Astrocyte (in vitro differentiated cells and primary cell): Measurements from ENCODE around the gene PACS2. TPM values are rescaled to one million over a fixed set of nuclear protein-coding genes. Genes with fewer than 3 reads are reported as not detected.

Source experiments
- DNase-seq: peaks from one replicate; pipeline ENCODE4 v3.0.0-alpha.2; 2010; ENCODE audit warnings: low read depth
- FAIRE-seq: peaks from 2 replicates; lab custom pipeline; 2011; peaks lifted over from hg19 to GRCh38; lab: Jason Lieb, UNC
- H2AFZ ChIP-seq: 2 replicates; pipeline ENCODE4 v1.6.0; 2012; ENCODE audit warnings: low read depth, low read length, inconsistent platforms
- H3K27ac ChIP-seq: 2 replicates; pipeline ENCODE4 v1.5.1; 2011; ENCODE audit warnings: low read depth, low read length, inconsistent platforms
- H3K27me3 ChIP-seq: 2 replicates; pipeline ENCODE4 v1.6.0; 2011; ENCODE audit warnings: low read length, inconsistent platforms; ENCODE audit not compliant: insufficient read depth
- H3K36me3 ChIP-seq: 2 replicates; pipeline ENCODE4 v1.5.1; 2011; ENCODE audit warnings: low read length, inconsistent platforms; ENCODE audit not compliant: insufficient read depth
- H3K4me1 ChIP-seq: 2 replicates; pipeline ENCODE4 v1.5.1; 2011; ENCODE audit warnings: low read length, inconsistent platforms; ENCODE audit not compliant: insufficient read depth
- H3K4me2 ChIP-seq: 2 replicates; pipeline ENCODE4 v1.6.0; 2012; ENCODE audit warnings: low read length, inconsistent platforms
- H3K4me3 ChIP-seq: 2 replicates; pipeline ENCODE4 v1.5.1; 2011; ENCODE audit warnings: low read depth, mild to moderate bottlenecking, low read length, inconsistent platforms; ENCODE audit not compliant: insufficient read depth
- H3K79me2 ChIP-seq: 2 replicates; pipeline ENCODE4 v1.6.0; 2012; ENCODE audit warnings: mild to moderate bottlenecking, low read length, inconsistent platforms; ENCODE audit not compliant: insufficient read depth
- H3K9ac ChIP-seq: 2 replicates; pipeline ENCODE4 v1.6.0; 2012; ENCODE audit warnings: mild to moderate bottlenecking, low read length, inconsistent platforms
- H3K9me3 ChIP-seq: 2 replicates; pipeline ENCODE4 v1.5.1; 2012; ENCODE audit warnings: low read depth, mild to moderate bottlenecking, low read length, inconsistent platforms; ENCODE audit not compliant: insufficient read depth
- H4K20me1 ChIP-seq: 2 replicates; pipeline ENCODE4 v1.6.0; 2012; ENCODE audit warnings: low read length, inconsistent platforms; ENCODE audit not compliant: insufficient read depth
- H3K27ac Mint-ChIP-seq: one replicate; pipeline ENCODE4 v1.8.0; 2021; ENCODE audit warnings: mild to moderate bottlenecking, mixed read lengths; ENCODE audit not compliant: unreplicated experiment
- H3K27me3 Mint-ChIP-seq: one replicate; pipeline ENCODE4 v1.8.0; 2021; ENCODE audit warnings: low read depth, mixed read lengths; ENCODE audit not compliant: unreplicated experiment
- H3K36me3 Mint-ChIP-seq: one replicate; pipeline ENCODE4 v1.8.0; 2021; ENCODE audit warnings: low read depth, mixed read lengths; ENCODE audit not compliant: unreplicated experiment
- H3K4me1 Mint-ChIP-seq: one replicate; pipeline ENCODE4 v1.8.0; 2021; ENCODE audit warnings: low read depth, mixed read lengths; ENCODE audit not compliant: unreplicated experiment
- H3K4me3 Mint-ChIP-seq: one replicate; pipeline ENCODE4 v1.8.0; 2021; ENCODE audit warnings: mild to moderate bottlenecking, moderate library complexity, mixed read lengths; ENCODE audit not compliant: unreplicated experiment
- H3K9me3 Mint-ChIP-seq: one replicate; pipeline ENCODE4 v1.8.0; 2021; ENCODE audit warnings: mild to moderate bottlenecking, mixed read lengths; ENCODE audit not compliant: unreplicated experiment
- EZH2 ChIP-seq: IDR thresholded peaks from 2 replicates; pipeline ENCODE4 v1.6.1; 2012; ENCODE audit warnings: mild to moderate bottlenecking, low read length, inconsistent platforms; ENCODE audit not compliant: insufficient read depth
- total RNA-seq: library from RNA; stranded (reverse); gene quantifications from 2 replicates; pipeline ENCODE4 v1.2.1, GENCODE V29; 2021
- TF ChIP-seq, protein P1 (sequence below): IDR thresholded peaks from 2 replicates; pipeline ENCODE4 v1.5.1; 2011; ENCODE audit warnings: low read depth, mild to moderate bottlenecking, inconsistent platforms, low read length, moderate library complexity; ENCODE audit not compliant: insufficient read depth

The PACS2 gene
- total RNA-seq, 1 donor from 2014 or later = 51.0 TPM

DNA sequence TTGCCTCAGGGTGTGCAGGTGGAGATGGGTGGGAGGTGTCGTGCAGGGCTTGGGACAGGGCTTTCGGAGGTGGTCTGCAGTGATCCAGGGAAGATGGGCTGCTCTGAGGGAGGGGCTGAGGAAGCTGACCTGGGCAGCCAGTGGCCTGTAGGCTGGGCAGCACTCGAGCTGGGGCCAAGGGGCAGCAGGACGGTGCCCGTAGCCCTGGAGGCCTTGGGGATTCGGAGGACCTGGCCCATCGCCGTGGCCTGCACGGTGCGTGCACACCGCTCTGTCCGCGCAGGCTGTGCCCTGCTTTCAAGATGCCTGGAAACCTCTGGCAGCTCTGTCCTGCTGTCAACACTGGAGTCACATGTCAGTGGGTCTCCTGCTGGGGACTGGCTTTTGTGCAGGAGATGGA, 9.1 kb downstream of the PACS2 start:
- H3K4me1 Mint-ChIP-seq = peaks cover 11% of the 10 kb centered on the region
- Histone ChIP-seq H4K20me1 (peaks cover 78% of the 10 kb centered on the region), H3K27ac (no peak overlapping the region), H3K4me3 (no peak overlapping the region), H3K79me2 (peaks cover 80% of the 10 kb centered on the region), H3K27me3 (no peaks in the 10 kb centered on the region), H3K9me3 (no peaks in the 10 kb centered on the region), H2AFZ (no peak overlapping the region), H3K4me1 (peaks cover 13% of the 10 kb centered on the region), H3K36me3 (no peaks in the 10 kb centered on the region), H3K4me2 (no peak overlapping the region), H3K9ac (no peak overlapping the region)
- H3K27me3 Mint-ChIP-seq = no peaks in the 10 kb centered on the region
- H3K4me3 Mint-ChIP-seq = no peak overlapping the region
- no peak for DNase-seq
- no peaks in the 10 kb centered on the region for H3K9me3 Mint-ChIP-seq
- no peak overlapping the region for H3K27ac Mint-ChIP-seq
- TF ChIP-seq, protein P1, sequence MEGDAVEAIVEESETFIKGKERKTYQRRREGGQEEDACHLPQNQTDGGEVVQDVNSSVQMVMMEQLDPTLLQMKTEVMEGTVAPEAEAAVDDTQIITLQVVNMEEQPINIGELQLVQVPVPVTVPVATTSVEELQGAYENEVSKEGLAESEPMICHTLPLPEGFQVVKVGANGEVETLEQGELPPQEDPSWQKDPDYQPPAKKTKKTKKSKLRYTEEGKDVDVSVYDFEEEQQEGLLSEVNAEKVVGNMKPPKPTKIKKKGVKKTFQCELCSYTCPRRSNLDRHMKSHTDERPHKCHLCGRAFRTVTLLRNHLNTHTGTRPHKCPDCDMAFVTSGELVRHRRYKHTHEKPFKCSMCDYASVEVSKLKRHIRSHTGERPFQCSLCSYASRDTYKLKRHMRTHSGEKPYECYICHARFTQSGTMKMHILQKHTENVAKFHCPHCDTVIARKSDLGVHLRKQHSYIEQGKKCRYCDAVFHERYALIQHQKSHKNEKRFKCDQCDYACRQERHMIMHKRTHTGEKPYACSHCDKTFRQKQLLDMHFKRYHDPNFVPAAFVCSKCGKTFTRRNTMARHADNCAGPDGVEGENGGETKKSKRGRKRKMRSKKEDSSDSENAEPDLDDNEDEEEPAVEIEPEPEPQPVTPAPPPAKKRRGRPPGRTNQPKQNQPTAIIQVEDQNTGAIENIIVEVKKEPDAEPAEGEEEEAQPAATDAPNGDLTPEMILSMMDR = no peak
- no peak for TF ChIP-seq EZH2
- H3K36me3 Mint-ChIP-seq = peaks cover 4% of the 10 kb centered on the region
- no peak for FAIRE-seq

DNA sequence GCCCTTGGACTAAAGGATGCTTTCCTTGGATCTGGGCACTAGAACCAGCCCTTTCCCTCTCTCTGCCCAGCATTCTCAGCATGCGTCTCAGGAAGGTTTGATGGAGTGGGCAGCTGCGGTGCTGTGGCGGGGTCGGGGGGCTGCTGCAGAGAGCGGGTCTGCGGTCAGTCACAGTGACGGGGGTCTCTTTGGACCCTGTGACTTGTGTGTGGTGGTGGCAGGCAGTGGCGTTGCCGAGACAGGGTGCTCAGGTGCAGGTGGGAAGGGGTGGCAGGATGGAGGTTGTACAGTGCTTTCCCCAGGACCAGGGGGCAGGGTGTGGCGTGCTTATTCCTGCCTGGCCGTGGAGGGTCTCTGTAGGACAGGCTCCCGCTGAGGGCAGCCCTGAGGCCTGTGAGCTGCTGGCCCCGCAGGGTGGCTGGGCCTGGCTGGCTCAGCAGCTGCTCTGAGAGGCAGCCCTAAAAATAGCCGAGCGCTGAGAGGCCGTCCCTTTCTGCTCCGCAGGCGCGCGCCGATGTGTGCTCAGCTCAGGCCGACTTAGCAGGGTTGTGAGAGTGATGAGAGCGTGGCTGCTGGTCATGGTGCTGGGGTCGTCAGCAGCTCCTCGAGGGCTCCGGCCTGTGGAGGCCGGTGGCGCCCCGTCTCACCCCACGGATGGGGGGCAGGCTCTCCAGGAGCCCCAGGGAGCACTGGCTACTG, 9.7 kb downstream of the PACS2 start:
- no peak overlapping the region for H3K27ac Mint-ChIP-seq
- no peak overlapping the region for H3K4me3 ChIP-seq
- H3K27me3 ChIP-seq = no peaks in the 10 kb centered on the region
- H3K36me3 Mint-ChIP-seq = peaks cover 4% of the 10 kb centered on the region
- no peaks in the 10 kb centered on the region for H3K27me3 Mint-ChIP-seq
- no peak for TF ChIP-seq EZH2
- TF ChIP-seq, protein P1 = no peak
- H3K36me3 ChIP-seq = no peaks in the 10 kb centered on the region
- no peak overlapping the region for H3K4me2 ChIP-seq
- no peaks in the 10 kb centered on the region for H3K9me3 Mint-ChIP-seq
- no peak overlapping the region for H3K27ac ChIP-seq
- FAIRE-seq (no peak), DNase-seq (no peak)
- no peak overlapping the region for H3K4me3 Mint-ChIP-seq
- H3K9me3 ChIP-seq = no peaks in the 10 kb centered on the region
- H3K9ac ChIP-seq = no peak overlapping the region
- peaks cover 11% of the 10 kb centered on the region for H3K4me1 Mint-ChIP-seq
- peaks cover 84% of the 10 kb centered on the region for H3K79me2 ChIP-seq
- H2AFZ ChIP-seq = no peak overlapping the region
- peaks cover 13% of the 10 kb centered on the region for H3K4me1 ChIP-seq
- H4K20me1 ChIP-seq = peaks cover 84% of the 10 kb centered on the region

DNA sequence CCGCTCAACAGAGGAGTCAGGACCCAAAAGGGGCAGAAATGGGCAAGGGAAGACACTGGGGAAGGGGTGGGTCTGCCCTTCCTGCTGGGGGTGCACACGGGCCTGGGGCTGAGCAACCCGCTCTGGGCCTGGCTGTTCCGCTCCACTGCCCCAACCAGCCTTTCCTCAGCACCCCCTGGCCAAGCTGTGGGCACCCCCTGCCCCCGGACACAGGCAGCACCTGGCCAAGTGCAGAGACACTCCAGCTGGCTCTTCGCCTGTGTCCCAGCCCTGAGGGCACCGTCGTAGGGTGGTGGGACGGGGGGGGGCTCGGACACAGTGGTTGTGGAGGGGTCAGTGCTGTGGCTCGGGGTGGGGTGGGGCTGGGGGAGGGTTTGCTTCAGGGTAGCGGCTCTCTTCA, 10.3 kb downstream of the PACS2 start:
- peaks cover 84% of the 10 kb centered on the region for H3K79me2 ChIP-seq
- no peak for DNase-seq
- H4K20me1 ChIP-seq = peaks cover 90% of the 10 kb centered on the region
- H3K27me3 ChIP-seq = no peaks in the 10 kb centered on the region
- Mint-ChIP-seq H3K36me3 (peaks cover 4% of the 10 kb centered on the region), H3K27ac (no peak overlapping the region), H3K4me3 (no peak overlapping the region), H3K9me3 (no peaks in the 10 kb centered on the region), H3K27me3 (no peaks in the 10 kb centered on the region), H3K4me1 (peaks cover 11% of the 10 kb centered on the region)
- no peak for FAIRE-seq
- no peak for TF ChIP-seq EZH2
- TF ChIP-seq, protein P1 = no peak
- peaks cover 13% of the 10 kb centered on the region for H3K4me1 ChIP-seq
- no peak overlapping the region for H3K4me3 ChIP-seq
- no peak overlapping the region for H3K4me2 ChIP-seq
- H3K36me3 ChIP-seq = no peaks in the 10 kb centered on the region
- no peak overlapping the region for H3K9ac ChIP-seq
- no peak overlapping the region for H2AFZ ChIP-seq
- no peak overlapping the region for H3K27ac ChIP-seq
- H3K9me3 ChIP-seq = no peaks in the 10 kb centered on the region
